ENCODE results near the gene DSCAM. TPM values are rescaled to one million over a fixed set of nuclear protein-coding genes. Genes with fewer than 3 reads are reported as not detected.

DSCAM gene
- total and polyA plus RNA-seq, 4 donors: 8.2 to 27.7 (median 15.2) TPM

DNA sequence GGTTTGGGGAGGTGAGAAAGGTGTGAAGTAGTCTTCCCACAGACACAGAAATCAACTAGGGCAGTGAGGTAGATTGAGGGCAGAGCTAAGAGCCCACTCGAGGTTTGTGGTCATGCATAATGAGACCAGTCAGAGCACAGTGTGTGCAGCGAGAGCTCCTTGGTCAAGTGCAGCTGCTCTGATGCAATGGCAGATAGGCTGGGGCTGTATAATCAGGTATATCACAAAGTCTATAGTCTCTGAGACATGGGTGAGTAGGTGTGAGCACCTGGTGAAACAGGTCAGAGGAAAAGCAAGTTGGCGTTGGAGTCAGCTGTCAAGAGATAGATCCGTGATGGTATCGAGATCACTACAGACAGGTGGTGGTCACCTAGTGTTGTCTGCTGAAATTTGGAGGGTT, 17.6 kb downstream of the DSCAM start:
- no peak overlapping the region for H3K27ac ChIP-seq (ENCODE audit: low read depth, low read length)
- 89% methylated on average over 4 of the region's 5 CpGs for WGBS (ENCODE audit: insufficient coverage)
- peaks cover 4% of the 10 kb centered on the region for H3K4me1 ChIP-seq (ENCODE audit: control insufficient read depth, insufficient read depth, low read length)

DNA sequence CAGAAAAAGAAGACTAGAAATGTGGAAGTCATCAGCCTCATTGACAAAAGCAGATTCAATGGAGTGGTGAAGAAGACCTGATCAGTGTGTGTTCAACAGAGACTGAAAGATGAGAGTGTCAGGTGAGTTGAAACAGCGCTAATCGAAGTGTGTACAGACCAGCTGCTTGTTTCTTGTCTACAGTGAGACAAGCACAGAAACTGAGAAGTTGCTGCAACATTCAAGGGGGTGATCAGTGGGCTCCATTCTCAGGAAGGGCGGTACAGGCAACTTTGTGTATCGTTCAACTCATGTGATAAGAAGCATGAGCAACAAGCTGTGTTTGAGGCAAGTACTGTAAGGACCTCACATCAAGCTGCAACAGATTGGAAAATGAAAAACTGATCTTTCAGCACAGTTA, 19.4 kb downstream of the DSCAM start:
- Histone ChIP-seq H3K4me1 (ENCODE audit: control insufficient read depth, insufficient read depth, low read length) (no peaks in the 10 kb centered on the region), H3K36me3 (ENCODE audit: control insufficient read depth, insufficient read depth, low read length) (no peaks in the 10 kb centered on the region)
- WGBS (ENCODE audit: insufficient coverage): 96% methylated on average over 4 of the region's 4 CpGs

More for the DNA sequence above, 17.6 kb downstream of the DSCAM start:
- DNase-seq (ENCODE audit: low read depth in 4 of 6, low spot score in 6 of 6): no peak
- no peaks in the 10 kb centered on the region for H3K27me3 ChIP-seq (ENCODE audit: control insufficient read depth, insufficient read depth, low read length)
- H3K9me3 ChIP-seq (ENCODE audit: control insufficient read depth, insufficient read depth, low read length): no peaks in the 10 kb centered on the region
- H3K4me3 ChIP-seq (ENCODE audit: low read depth, low read length): no peak overlapping the region
- no peaks in the 10 kb centered on the region for H3K36me3 ChIP-seq (ENCODE audit: control insufficient read depth, insufficient read depth, low read length)

DNA sequence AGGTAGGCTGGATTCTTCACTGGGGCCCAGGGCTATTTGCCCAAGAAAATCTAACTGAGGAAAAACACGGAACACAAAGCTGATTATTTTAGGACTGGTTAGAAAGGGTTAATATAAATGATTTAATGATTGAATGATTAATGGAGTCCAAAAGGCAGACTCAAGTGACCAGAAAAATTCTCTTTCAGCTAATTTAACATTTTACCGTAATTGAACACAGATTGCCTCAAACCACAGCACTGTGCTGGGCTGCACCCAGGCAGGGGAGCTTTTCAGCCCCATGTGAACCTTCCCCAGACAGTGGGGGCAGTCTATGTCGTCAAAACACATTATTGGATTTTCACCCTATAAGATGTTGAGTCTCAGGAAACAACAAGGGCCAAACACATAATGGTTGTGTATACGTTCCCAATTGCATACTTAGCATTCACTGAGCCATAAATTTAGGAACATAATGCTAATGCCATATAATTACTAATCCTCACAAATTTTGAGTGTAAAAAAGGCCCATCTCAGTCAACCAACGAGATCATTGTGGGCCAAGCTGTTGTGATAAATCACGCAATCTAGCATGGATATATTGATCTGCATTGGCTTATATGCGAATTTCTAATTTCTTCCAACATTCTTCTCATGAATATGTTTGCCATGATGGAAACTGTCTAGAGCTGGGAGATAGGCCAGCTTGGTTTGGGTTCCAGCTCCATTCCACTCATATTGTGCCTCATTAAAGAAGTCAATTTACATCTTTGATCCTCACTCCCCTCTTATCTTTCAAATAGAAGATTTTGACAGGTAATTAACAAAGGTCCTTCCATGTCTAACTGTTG, 27.7 kb downstream of the DSCAM start:
- 83% methylated on average over 4 of the region's 7 CpGs for WGBS (ENCODE audit: insufficient coverage)

More for the DNA sequence above, 19.4 kb downstream of the DSCAM start:
- no peak for DNase-seq (ENCODE audit: low read depth in 4 of 6, low spot score in 6 of 6)
- no peak overlapping the region for H3K4me3 ChIP-seq (ENCODE audit: low read depth, low read length)
- H3K9me3 ChIP-seq (ENCODE audit: control insufficient read depth, insufficient read depth, low read length): no peaks in the 10 kb centered on the region
- H3K27ac ChIP-seq (ENCODE audit: low read depth, low read length): no peak overlapping the region
- H3K27me3 ChIP-seq (ENCODE audit: control insufficient read depth, insufficient read depth, low read length): no peaks in the 10 kb centered on the region

DNA sequence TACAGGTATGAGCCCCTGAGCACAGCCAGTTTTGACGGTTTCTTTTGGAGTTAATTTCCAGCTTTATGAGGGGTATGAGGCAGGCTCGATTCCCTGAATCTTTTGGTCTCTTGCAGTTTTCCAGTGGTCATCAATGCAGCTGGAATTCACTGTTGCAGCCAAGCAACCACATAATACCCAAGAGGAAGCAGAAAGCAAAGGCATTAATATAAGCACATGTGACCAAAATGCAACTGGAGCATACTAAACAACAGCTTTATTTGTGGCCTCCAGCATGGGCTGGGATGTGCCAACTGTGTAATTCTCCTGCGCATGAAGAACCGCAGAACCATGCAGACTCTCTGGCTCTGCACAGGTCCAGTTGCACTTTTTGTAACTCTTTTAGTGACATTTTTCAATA, 33.0 kb downstream of the DSCAM start:
- H3K9me3 ChIP-seq (ENCODE audit: control insufficient read depth, insufficient read depth, low read length): no peaks in the 10 kb centered on the region
- H3K27me3 ChIP-seq (ENCODE audit: control insufficient read depth, insufficient read depth, low read length): no peaks in the 10 kb centered on the region
- no peak overlapping the region for H3K27ac ChIP-seq (ENCODE audit: low read depth, low read length)
- DNase-seq (ENCODE audit: low read depth in 4 of 6, low spot score in 6 of 6): peak in 2 of 6 donors; percentile 35 to 50
- 64% methylated on average over 2 of the region's 4 CpGs for WGBS (ENCODE audit: insufficient coverage)
- no peaks in the 10 kb centered on the region for H3K36me3 ChIP-seq (ENCODE audit: control insufficient read depth, insufficient read depth, low read length)
- no peak overlapping the region for H3K4me3 ChIP-seq (ENCODE audit: low read depth, low read length)
- no peaks in the 10 kb centered on the region for H3K4me1 ChIP-seq (ENCODE audit: control insufficient read depth, insufficient read depth, low read length)

More for the DNA sequence above, 27.7 kb downstream of the DSCAM start:
- Histone ChIP-seq H3K36me3 (ENCODE audit: control insufficient read depth, insufficient read depth, low read length) (no peaks in the 10 kb centered on the region), H3K9me3 (ENCODE audit: control insufficient read depth, insufficient read depth, low read length) (no peaks in the 10 kb centered on the region), H3K4me3 (ENCODE audit: low read depth, low read length) (no peak overlapping the region), H3K27me3 (ENCODE audit: control insufficient read depth, insufficient read depth, low read length) (no peaks in the 10 kb centered on the region), H3K4me1 (ENCODE audit: control insufficient read depth, insufficient read depth, low read length) (no peaks in the 10 kb centered on the region), H3K27ac (ENCODE audit: low read depth, low read length) (no peak overlapping the region)
- DNase-seq (ENCODE audit: low read depth in 4 of 6, low spot score in 6 of 6): peak in 1 of 6 donors; percentile 63

DNA sequence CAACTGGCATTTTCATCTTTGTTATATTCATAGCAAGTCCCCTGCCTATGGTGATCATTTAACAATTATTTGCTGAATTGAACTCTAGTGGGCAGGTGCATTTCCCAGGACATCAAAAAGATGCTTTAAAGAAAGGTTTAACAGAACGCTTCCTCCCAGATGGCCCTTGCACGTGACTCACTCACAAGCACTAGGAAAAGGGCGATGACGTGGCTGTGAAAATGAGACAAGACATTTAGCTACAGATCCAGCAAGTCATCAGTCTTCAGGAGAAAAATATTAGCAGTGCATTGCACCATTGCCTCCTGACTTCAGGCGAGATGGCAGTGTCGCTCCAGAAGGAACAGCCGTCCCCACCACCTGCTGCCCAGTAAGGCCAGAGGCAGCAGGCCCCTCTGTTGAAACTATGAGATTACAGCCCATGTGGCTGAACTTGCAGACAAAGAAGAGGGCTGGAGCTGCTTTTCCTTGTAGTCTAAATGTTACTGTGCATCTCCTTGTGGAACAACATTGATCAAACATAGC, 37.2 kb downstream of the DSCAM start:
- Histone ChIP-seq H3K4me1 (ENCODE audit: control insufficient read depth, insufficient read depth, low read length) (no peaks in the 10 kb centered on the region), H3K4me3 (ENCODE audit: low read depth, low read length) (no peak overlapping the region), H3K27ac (ENCODE audit: low read depth, low read length) (no peak overlapping the region), H3K9me3 (ENCODE audit: control insufficient read depth, insufficient read depth, low read length) (no peaks in the 10 kb centered on the region), H3K36me3 (ENCODE audit: control insufficient read depth, insufficient read depth, low read length) (no peaks in the 10 kb centered on the region), H3K27me3 (ENCODE audit: control insufficient read depth, insufficient read depth, low read length) (no peaks in the 10 kb centered on the region)
- WGBS (ENCODE audit: insufficient coverage): 92% methylated on average over 7 of the region's 7 CpGs
- DNase-seq (ENCODE audit: low read depth in 4 of 6, low spot score in 6 of 6): no peak

DNA sequence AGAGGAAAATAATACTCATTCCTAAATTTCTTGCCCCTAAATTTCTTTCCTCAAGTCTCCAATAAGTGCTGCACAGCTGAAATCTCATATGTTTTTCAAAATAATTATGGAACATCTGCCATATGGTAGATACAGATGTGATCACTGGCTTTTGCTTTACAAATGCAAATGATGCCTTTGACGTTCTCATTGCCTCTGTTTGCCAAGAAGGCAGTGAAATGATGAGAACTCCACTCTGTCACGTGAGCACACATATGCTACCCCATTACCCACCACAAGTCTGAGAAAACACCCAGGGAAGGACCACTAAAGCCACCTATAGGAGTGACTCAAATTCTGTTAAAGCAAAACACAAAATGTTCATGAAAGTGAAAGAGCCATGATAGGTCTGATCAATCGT, 43.9 kb downstream of the DSCAM start:
- DNase-seq (ENCODE audit: low read depth in 4 of 6, low spot score in 6 of 6): peak in 2 of 6 donors; percentile 52 to 83
- Histone ChIP-seq H3K4me3 (ENCODE audit: low read depth, low read length) (no peak overlapping the region), H3K27me3 (ENCODE audit: control insufficient read depth, insufficient read depth, low read length) (no peaks in the 10 kb centered on the region), H3K4me1 (ENCODE audit: control insufficient read depth, insufficient read depth, low read length) (no peaks in the 10 kb centered on the region), H3K27ac (ENCODE audit: low read depth, low read length) (no peak overlapping the region), H3K36me3 (ENCODE audit: control insufficient read depth, insufficient read depth, low read length) (no peaks in the 10 kb centered on the region), H3K9me3 (ENCODE audit: control insufficient read depth, insufficient read depth, low read length) (no peaks in the 10 kb centered on the region)
- WGBS (ENCODE audit: insufficient coverage): 40% methylated on average over 1 of the region's 3 CpGs

DNA sequence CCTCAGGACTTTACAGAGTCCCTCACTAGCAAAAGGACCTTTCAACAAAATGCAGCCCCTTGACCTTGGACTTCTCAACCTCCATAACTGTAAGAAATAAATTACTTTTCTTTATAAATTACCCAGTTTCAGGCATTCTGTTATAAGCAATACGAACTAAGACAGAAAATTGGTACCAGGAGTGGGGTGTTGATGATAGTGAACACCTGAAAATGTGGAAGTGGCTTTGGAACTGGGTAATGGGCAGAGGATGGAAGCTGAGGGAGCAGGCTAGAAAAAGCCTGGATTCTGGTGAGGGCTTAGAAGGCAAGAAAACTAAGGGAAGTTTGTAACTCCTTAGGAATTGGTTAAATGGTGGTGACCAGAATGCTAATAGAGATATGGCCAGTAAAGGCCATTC, 46.8 kb downstream of the DSCAM start:
- Histone ChIP-seq H3K27me3 (ENCODE audit: control insufficient read depth, insufficient read depth, low read length) (no peaks in the 10 kb centered on the region), H3K27ac (ENCODE audit: low read depth, low read length) (no peak overlapping the region), H3K36me3 (ENCODE audit: control insufficient read depth, insufficient read depth, low read length) (no peaks in the 10 kb centered on the region), H3K9me3 (ENCODE audit: control insufficient read depth, insufficient read depth, low read length) (no peaks in the 10 kb centered on the region), H3K4me3 (ENCODE audit: low read depth, low read length) (no peak overlapping the region), H3K4me1 (ENCODE audit: control insufficient read depth, insufficient read depth, low read length) (no peaks in the 10 kb centered on the region)
- no peak for DNase-seq (ENCODE audit: low read depth in 4 of 6, low spot score in 6 of 6)
- WGBS (ENCODE audit: insufficient coverage): 82% methylated on average over 1 of the region's 1 CpG

DNA sequence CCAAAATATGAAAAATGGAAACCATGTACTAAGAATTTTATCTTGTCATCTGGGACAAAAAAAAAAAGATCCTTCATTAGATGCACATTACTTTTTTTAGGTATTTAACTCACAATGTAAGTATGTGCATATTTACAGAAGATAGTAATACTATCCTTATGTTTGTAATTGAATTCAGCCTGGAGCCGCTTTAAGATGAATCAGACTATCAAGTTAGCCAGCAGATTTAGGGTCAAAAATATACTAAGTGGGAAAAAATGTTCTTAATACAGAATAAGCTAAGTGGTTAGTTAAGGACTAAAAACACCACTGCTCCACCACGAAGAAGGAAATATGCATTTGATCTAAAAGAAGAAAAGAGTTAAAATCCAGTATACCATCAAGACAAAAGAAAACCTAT, 49.1 kb downstream of the DSCAM start:
- no peaks in the 10 kb centered on the region for H3K4me1 ChIP-seq (ENCODE audit: control insufficient read depth, insufficient read depth, low read length)
- H3K27ac ChIP-seq (ENCODE audit: low read depth, low read length): no peak overlapping the region
- H3K4me3 ChIP-seq (ENCODE audit: low read depth, low read length): no peak overlapping the region
- no peaks in the 10 kb centered on the region for H3K36me3 ChIP-seq (ENCODE audit: control insufficient read depth, insufficient read depth, low read length)
- no peak for DNase-seq (ENCODE audit: low read depth in 4 of 6, low spot score in 6 of 6)
- H3K27me3 ChIP-seq (ENCODE audit: control insufficient read depth, insufficient read depth, low read length): no peaks in the 10 kb centered on the region
- no peaks in the 10 kb centered on the region for H3K9me3 ChIP-seq (ENCODE audit: control insufficient read depth, insufficient read depth, low read length)
- no CpG with 5 or more reads among the region's 2 CpGs for WGBS (ENCODE audit: insufficient coverage)

DNA sequence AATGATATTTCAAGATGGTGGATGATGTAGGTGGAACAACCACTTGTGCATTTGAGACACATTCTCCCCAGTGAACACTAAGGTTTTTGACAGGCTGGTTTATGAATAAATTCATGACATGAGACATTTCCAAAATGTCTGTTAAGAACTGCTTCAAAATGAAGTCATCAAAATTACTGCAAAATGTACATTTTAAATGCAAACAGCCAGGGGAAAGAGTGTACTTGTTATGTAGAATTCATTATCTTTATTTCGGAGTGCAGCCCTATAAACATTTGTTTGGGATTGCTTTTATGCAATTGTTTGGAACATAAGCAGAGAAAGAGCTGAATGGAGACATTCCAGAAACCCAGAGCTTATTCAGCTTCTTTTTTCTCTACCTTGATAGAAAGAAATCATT, 49.5 kb downstream of the DSCAM start:
- peak in 2 of 6 donors; percentile 17 to 74 for DNase-seq (ENCODE audit: low read depth in 4 of 6, low spot score in 6 of 6)
- Histone ChIP-seq H3K4me3 (ENCODE audit: low read depth, low read length) (no peak overlapping the region), H3K27me3 (ENCODE audit: control insufficient read depth, insufficient read depth, low read length) (no peaks in the 10 kb centered on the region), H3K9me3 (ENCODE audit: control insufficient read depth, insufficient read depth, low read length) (no peaks in the 10 kb centered on the region), H3K27ac (ENCODE audit: low read depth, low read length) (no peak overlapping the region), H3K36me3 (ENCODE audit: control insufficient read depth, insufficient read depth, low read length) (no peaks in the 10 kb centered on the region), H3K4me1 (ENCODE audit: control insufficient read depth, insufficient read depth, low read length) (no peaks in the 10 kb centered on the region)
- no CpG with 5 or more reads among the region's 1 CpG for WGBS (ENCODE audit: insufficient coverage)

DNA sequence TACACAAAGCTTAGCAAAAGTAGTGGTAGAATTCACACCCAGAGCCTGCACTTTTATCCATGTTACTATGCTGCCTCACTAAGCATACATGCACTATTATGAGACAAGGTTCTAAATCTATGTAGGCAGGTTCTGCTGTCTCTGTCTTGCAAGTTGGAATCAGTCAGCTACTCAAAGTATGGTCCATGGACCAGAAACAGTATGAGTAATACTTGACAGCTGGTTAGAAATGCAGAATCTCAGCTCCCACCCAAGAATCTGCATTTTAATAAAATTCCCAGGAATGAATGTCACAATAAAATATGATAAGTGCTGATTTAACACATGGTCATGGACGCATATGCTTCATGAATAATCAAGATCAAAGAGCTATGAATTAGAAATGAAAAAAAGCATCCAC, 50.5 kb downstream of the DSCAM start:
- no peak overlapping the region for H3K27ac ChIP-seq (ENCODE audit: low read depth, low read length)

More for the DNA sequence above, 50.5 kb downstream of the DSCAM start:
- H3K4me3 ChIP-seq (ENCODE audit: low read depth, low read length): no peak overlapping the region
- no peaks in the 10 kb centered on the region for H3K4me1 ChIP-seq (ENCODE audit: control insufficient read depth, insufficient read depth, low read length)
- DNase-seq (ENCODE audit: low read depth in 4 of 6, low spot score in 6 of 6): peak in 1 of 6 donors; percentile 62
- no peaks in the 10 kb centered on the region for H3K9me3 ChIP-seq (ENCODE audit: control insufficient read depth, insufficient read depth, low read length)
- H3K27me3 ChIP-seq (ENCODE audit: control insufficient read depth, insufficient read depth, low read length): no peaks in the 10 kb centered on the region
- no CpG with 5 or more reads among the region's 1 CpG for WGBS (ENCODE audit: insufficient coverage)
- no peaks in the 10 kb centered on the region for H3K36me3 ChIP-seq (ENCODE audit: control insufficient read depth, insufficient read depth, low read length)

All from spinal cord (tissue), 10 donors.